ENCODE data around the gene IFNA1.
"Not testable (repeated sequence)": the region's sequence is repeated elsewhere in the genome, so short reads cannot be mapped to it uniquely, and the experiment has no call there.

IFNA1 gene

DNA sequence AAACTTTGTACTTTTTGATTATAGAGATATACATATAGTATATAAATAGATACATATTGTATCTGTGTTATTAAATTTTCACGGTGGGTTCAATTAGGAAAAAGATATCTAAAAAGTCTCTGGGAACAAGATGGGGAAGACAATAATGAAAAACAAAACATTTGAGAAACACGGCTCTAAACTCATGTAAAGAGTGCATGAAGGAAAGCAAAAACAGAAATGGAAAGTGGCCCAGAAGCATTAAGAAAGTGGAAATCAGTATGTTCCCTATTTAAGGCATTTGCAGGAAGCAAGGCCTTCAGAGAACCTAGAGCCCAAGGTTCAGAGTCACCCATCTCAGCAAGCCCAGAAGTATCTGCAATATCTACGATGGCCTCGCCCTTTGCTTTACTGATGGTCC, at the start of gene IFNA1:
TSS of gene IFNA1 (plus strand) at position 301 of the 400 bp plus-strand sequence. CDS start at position 370, 69 bp downstream.
- no peak for DNase-seq (ENCODE audit: low read depth)

DNA sequence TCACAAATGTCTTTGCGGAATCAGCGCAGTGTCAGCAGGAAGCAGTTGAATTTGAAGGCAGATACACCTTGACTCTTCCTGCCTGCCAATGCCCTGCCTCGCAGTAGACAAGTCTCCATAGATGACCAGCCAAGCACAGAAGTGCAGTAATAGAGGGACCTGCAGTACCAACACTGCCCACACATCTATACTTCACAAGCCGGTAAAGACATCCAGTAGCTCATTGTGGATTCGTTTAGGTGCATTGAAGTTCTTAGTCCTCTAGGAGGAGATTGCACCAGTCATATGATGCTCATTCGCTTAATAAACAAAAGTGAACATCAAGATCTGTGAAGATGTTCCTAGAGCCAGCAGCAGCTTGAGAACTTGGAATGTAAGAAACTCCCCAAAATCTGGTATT, 48.0 kb upstream of the IFNA1 start:
- peak; percentile 31 for DNase-seq (ENCODE audit: low read depth)

GRCh38 chr9:21395778-21396717, 44.2 kb upstream of the IFNA1 start:
- DNase-seq (ENCODE audit: low read depth) = no peak

DNA sequence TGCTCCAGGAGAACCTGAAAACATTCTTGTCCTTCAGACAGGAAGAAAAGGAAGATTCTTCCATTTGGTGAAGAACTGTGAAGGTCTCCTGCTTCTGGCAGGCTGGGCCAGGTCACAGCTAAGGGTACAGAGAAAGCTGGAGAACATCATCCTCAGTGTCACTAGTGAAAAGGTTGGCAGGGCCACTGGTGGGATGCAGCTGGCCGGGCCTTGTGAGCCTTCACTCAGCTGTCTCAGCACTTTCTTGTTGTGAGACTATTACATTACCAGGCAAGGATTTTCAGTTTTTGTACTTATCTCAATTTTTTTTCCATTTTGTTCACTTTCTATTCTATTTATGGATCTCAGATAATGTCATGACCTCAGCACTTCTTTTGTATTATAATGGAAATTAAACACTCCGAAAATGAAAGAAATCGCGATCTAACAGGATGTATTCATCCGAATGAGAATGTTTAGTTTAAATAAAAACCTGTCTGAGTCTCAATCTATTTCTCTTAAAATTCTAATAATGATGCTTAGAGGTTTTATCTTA, 41.2 kb upstream of the IFNA1 start:
- no peak for DNase-seq (ENCODE audit: low read depth)

- no peak for DNase-seq (ENCODE audit: low read depth)
These were observed 40.3 kb upstream of the IFNA1 start for GRCh38 chr9:21399956-21400355.

DNA sequence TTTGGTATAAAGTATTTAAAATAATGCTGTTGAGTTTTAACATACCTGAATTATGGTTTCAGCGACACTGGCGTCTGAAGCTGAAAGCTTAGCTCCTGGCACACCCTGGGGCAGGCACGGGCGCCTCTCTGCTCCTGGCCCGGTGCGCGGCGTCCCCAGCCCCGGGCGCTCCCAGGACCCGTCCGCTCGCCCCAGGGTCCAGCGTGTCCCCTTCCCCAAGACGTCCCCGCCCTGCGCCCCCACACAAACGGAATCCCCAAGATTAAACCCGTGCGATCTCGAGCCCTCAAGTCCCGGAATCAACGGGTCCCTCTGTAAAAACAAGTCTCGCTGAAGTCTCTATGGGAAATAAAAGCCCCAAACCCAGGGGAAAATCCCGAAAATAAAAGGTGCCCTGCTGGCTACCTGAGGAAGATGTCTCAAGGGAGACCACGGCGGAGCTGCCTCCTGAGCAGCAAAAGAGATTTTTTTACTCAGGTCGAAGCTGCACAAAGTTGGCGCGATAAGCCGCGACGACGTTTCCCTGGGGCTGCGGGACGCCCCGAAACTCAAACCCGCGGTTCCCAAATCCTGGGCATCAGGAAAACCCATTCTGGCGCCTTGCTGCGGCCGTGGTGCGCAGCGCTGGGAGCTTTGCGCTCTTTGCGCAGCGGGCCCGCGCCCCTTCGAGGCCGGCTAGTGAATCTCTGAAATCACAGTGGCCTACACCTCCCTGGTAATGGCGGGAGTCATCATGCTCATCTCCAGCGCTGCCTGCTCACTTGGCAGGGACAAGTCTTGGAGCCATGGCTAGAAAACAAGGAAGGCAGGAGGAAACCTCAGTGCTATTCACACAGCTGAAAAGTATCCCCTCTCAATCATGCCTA, 37.6 kb upstream of the IFNA1 start:
- no peak for DNase-seq (ENCODE audit: low read depth)

- DNase-seq (ENCODE audit: low read depth) = no peak
These were observed 36.1 kb upstream of the IFNA1 start for GRCh38 chr9:21404146-21404545.

DNA sequence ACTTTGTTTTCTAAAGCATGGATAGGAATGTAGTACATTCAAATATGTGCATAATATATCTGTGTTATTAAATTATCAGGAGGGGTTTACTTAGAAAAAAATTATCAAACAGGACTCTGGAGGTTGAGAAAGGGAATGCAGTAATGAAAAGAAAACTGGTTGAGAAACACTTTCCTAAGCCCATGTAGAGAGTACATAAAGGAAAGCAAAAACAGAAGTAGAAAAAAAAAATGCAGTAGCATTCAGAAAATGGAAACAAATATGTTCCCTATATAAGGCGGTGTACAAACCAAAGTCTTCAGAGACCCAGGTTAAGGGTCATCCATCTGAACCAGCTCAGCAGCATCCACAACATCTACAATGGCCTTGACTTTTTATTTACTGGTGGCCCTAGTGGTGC, 31.4 kb upstream of the IFNA1 start, which contains the start of gene IFNA8:
TSS of gene IFNA8 (plus strand) at position 301 of the 400 bp plus-strand sequence. CDS start at position 361, 60 bp downstream.
- DNase-seq (ENCODE audit: low read depth) = no peak

DNA sequence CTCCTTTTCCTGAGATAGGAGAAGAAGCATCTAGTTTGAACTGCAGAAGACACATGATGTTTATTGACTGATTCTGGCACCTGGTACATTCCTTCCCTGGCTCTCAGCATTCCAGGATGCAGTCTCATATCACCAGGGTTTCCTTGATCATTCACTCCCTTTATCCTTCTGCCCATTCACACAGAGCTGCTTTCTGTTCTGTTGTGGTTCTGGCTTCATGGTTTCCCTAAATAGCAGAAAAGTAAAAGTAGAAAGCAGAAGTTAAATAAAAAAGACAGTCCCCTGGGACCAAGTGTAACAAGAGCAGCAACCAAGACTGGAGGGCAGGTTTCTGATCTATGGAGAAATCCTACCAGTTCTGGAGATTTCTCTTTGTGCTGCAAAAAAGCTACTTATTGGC, 28.1 kb upstream of the IFNA1 start:
- no peak for DNase-seq (ENCODE audit: low read depth)

GRCh38 chr9:21413151-21413550, 27.1 kb upstream of the IFNA1 start:
- DNase-seq (ENCODE audit: low read depth) = no peak

GRCh38 chr9:21413624-21414023, 26.6 kb upstream of the IFNA1 start:
- DNase-seq (ENCODE audit: low read depth) = no peak

- no peak for DNase-seq (ENCODE audit: low read depth)
These were observed 25.9 kb upstream of the IFNA1 start for GRCh38 chr9:21414220-21414940.

GRCh38 chr9:21415493-21416267, 24.6 kb upstream of the IFNA1 start:
- DNase-seq (ENCODE audit: low read depth) = no peak

DNA sequence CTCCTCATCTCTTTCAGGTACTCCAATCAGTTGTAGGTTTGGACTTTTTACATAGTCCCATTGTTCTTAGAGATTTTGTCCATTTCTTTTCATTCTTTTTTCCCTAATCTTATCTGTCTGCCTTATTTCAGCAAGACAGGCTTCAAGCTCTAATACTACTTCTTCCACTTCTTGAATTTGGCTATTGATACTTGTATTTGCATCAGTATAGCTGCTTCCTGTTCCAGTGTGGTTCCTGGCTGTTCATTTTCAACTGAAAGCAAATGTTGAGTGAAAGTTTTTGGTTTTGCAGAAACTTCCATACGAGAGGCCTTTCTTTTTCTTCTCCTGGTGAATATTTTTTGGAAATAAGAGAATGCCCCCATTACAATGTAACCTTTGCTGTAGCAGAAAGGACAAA, 12.0 kb upstream of the IFNA1 start:
- DNase-seq (ENCODE audit: low read depth) = no peak

DNA sequence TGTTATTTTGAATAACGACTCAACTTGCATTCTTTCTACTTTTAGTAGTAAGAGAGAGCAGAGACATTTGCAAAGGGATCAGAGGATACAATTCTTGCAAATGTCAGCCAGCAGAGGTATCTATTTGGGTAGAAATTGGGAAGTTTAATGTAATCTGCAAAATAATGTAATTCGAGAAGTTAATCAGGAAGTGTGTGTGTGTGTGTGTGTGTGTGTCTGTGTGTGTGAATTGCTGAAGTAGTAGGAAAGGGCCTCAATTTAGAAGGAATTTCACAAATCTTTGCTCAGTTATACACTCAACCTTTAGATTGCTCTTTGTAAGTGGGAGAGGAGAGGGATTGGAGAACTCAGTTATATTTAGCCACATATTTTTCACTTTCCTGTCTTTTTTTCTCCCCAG, 11.0 kb upstream of the IFNA1 start:
- no peak for DNase-seq (ENCODE audit: low read depth)

GRCh38 chr9:21432672-21433425, 7.4 kb upstream of the IFNA1 start:
- no peak for DNase-seq (ENCODE audit: low read depth)

- peak; percentile 58 for DNase-seq (ENCODE audit: low read depth)
These were observed 5.8 kb upstream of the IFNA1 start for GRCh38 chr9:21434202-21435014.

- not testable (repeated sequence) for DNase-seq (ENCODE audit: low read depth)
These were observed 5.2 kb upstream of the IFNA1 start for GRCh38 chr9:21435015-21435383.

DNA sequence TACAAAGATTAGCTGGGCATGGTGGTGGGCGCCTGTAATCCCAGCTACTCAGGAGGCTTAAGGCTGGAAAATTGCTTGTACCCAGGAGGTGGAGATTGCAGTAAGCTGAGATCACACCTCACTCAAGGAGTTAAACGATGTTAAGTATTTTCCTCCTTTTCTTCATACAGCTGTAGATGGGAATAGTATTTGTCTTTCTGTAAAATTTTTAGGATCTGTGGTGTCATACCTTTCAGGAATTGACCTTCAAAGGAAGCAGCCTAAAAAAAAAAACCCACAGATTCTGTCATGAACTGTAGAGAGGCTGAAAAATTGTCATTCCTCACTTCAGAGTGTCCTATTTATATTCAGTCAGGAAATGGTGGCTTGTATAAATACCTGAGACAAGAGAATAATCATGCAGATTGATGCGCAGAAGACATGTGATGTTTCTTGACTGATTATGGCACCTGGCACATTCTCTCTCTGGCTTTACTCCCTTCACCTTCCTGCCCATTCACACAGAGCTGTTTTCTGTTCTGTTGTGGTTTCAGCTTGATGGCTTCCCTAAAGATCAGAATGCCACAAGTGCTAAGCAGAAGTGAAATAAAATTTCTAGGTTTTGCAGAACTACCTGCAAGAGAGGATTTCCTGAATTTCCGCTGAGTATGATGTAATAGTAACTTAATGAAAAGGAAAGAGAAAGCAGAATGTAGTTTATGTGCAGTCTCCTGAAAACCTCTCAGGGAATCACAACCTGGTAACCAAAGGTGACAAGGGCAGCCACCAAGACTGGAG, 3.8 kb downstream of the IFNA1 start:
- no peak for DNase-seq (ENCODE audit: low read depth)

All from amniotic epithelial cell (primary cell).